NAMALWA (cell line): Measurements from ENCODE around the gene CHURC1.

Experiments used
- DNase-seq: peaks from one replicate; pipeline ENCODE4 v3.0.0-alpha.2; 2015; ENCODE audit warnings: low spot score

The CHURC1 gene

DNA sequence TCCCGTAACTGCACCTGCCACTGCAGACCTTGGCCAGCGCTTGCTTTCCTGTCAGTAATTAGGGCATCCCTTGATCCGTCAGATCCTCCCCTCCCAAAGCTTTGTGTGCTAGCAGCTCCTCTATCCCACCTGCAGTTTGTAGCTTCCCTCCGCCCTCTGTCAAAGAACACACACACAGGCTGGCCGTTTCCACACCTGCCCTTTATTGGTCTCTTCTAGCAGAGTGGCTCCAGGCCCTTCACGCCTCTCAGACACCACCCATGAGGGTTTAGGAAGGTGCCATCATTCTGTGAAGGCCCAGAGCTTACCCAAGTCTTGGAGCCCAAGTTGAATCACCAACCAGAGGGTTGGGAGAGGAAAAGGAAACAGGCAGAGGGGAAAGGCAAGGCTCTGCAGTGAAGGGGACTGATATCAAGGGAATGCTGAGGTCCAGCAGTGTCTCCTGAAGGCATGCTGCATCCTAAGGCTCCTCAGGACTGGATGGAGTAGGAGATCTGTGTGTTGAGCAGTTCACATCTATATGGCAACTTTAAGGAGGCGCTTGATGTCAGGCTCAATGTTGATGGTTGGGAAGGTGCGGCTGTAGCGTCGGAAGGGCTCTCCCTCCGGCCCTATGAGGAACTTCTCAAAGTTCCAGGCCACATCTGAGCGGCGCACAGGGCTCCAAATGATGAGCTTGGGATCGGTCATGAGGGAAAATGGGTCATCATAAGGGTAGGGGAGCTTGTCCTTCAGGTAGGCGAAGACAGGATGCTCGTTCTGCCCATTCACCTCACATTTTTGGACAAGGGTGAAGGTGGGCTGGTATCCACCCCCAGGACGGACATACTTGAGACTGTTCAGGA is 24.9 kb downstream of the CHURC1 start:
- no peak for DNase-seq

GRCh38 chr14:64939817-64940190 is 25.5 kb downstream of the CHURC1 start:
- no peak for DNase-seq

- no peak for DNase-seq
These were observed 26.2 kb downstream of the CHURC1 start for GRCh38 chr14:64940336-64940910.

DNA sequence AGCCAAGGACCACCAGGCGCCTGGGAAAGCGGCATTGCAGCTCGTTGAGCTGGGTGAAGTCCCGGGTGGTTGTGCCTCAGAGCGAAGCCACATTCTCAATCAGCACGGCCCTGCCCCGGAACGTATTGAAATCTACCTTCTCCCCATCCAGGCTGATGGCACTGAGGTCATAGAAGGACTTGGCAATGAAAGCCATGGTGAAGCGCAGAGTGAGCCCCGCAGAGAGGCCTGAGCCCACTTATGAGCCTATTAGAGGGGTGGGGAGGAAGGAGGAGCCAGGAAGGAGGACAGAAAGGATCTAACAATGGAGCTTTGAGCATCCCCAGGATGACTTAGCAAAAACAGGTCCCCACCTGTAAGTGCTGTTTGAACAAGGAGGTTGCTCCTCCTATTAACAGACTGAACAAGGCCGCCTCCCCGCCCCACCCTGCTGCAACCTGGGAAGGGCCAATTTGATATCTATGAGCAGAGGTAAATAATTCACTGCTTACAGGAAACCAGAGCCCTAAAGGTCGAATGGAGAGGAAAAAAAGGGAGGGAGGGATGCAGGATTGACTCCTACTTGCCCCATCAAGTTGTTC is 28.4 kb downstream of the CHURC1 start, which contains the start of gene GPX2:
Gene GPX2 (minus strand): TSS at position 215 of the 581 bp plus-strand sequence. CDS start 19 bp downstream, at position 196.
- DNase-seq, result no peak

DNA sequence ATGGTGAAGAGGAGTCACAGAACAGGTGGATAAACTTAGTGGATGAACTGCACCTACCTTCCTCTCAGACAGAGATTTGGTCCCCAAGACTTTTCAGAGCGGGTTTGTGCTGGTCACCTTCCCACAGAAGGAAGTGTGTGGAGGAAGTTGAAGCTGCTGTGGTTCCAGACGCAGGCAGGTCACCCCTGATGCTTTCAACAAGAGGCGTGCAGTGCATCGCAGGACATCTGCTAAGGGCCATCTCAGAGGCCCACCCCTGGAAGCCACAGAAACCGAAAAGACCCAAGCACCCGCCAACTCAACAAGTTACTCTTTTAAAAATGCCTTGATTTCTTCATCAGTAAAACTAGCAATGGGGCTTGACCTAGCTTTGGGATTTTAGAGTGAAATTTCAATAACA is 29.3 kb downstream of the CHURC1 start:
- no peak for DNase-seq

- DNase-seq, result no peak
These were observed 29.8 kb downstream of the CHURC1 start for GRCh38 chr14:64944041-64944440.

GRCh38 chr14:64944861-64945260 is 30.6 kb downstream of the CHURC1 start:
- no peak for DNase-seq

DNA sequence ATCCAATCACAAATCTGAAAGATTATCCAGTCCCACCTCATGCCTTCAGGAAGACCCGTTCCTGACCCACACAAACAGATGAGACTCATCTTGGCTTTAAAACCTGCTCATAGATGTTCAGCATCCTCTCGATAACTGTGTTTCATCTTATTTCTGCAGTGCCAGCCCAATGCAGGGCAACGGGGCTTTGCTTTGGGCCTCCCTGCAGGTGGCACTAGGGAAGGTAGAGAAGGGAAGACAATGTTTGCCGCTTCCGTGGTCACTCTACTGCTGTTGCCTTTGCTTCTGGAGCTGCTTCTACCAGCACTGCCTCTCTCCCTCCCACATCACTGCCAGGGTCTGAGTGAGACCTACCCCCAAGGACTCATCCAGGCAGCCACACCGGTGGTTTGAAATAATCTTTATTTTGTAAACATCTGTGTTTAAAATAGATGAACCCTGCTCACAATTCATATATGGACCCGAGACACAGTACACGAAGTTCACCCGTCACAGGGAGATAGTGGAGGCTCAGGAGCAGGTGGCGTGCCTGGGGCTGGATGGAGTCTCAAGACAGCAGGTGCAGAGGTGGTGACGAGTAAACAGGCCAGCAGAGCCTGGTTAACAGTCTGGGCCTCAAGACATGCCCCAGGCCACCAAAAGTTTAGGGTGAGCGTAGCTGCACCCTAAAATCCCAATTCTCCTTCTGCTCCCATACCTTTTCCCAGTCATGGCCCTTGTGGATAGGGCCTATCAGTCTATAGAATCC is 31.4 kb downstream of the CHURC1 start:
- no peak for DNase-seq

- DNase-seq, result no peak
These were observed 32.2 kb downstream of the CHURC1 start for GRCh38 chr14:64946310-64947045.

- no peak for DNase-seq
These were observed 33.7 kb downstream of the CHURC1 start for GRCh38 chr14:64947710-64948611.

- no peak for DNase-seq
These were observed 34.5 kb downstream of the CHURC1 start for GRCh38 chr14:64948612-64949210.

- no peak for DNase-seq
These were observed 36.6 kb downstream of the CHURC1 start for GRCh38 chr14:64950889-64951288.

- no peak for DNase-seq
These were observed 37.0 kb downstream of the CHURC1 start for GRCh38 chr14:64951291-64951690.

- no peak for DNase-seq
These were observed 37.5 kb downstream of the CHURC1 start for GRCh38 chr14:64951724-64952123.

DNA sequence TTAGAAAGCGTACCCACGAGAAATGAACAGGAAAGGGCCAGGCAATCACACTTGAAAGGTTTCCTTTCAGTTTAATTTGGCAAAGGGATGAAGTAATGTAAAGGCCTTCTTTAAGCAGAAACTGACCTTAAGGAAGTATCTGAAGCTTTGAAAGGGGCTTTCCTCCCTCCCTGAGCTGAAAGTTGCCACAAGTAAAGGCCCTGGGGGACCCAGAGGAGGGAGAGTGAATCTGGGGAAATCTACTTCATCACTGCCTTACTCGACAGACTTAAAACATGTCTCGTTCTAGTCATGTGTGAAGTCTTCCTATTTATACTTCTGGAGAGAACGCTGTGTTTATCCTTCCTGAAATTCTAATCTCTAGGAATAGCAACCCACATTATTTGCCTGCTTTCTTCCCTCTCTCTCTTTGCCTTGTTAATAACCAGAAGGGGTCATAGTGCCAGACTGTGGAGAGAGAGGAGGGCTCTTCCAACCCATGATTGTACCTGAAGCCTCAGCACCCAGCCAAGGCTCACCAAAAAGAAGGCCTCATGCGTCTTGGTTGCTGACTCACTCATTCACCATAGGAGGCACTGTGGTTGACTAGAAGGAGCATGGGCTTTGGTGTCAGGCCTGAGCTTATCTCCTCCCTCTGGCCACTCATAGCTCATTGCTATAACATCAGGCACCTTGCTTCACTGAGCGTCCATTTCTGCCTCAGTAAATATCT is 38.5 kb downstream of the CHURC1 start:
- peak; percentile 13 for DNase-seq

DNA sequence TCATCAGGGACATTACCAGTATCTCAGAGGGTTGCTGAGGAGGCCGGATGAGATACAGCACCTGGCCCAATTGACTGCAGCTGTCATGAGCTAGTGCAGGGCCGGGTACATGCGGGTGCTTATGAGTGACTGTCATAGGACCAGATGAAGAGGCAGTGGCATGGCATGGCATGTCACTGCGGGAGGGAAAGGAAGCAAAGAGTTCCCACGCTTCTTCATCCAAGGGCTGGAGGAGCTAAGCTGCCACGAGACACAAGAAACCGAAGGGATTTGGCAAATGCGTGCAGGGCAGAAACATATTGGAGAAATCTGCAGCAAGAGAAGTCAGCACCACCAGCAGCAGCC is 39.0 kb downstream of the CHURC1 start:
- no peak for DNase-seq

DNA sequence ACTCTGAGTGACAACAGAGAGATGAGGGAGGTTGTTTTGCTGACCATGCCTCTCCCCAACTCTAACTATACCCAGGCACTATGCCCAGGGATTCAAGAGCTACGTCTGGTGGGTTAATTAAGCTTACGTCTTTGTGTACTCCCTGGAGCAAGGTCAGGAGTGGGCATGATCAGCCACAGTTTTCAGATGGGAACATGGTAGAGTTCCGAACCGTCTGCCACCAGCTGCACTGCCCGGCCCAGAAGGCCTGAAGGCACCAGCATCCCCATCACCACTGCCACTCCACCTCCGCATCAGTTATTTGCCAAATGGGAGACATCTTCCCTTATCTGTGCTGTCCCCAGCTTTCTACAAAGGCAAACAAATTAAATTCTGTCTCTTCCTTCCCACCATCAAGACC is 39.4 kb downstream of the CHURC1 start:
- no peak for DNase-seq

DNA sequence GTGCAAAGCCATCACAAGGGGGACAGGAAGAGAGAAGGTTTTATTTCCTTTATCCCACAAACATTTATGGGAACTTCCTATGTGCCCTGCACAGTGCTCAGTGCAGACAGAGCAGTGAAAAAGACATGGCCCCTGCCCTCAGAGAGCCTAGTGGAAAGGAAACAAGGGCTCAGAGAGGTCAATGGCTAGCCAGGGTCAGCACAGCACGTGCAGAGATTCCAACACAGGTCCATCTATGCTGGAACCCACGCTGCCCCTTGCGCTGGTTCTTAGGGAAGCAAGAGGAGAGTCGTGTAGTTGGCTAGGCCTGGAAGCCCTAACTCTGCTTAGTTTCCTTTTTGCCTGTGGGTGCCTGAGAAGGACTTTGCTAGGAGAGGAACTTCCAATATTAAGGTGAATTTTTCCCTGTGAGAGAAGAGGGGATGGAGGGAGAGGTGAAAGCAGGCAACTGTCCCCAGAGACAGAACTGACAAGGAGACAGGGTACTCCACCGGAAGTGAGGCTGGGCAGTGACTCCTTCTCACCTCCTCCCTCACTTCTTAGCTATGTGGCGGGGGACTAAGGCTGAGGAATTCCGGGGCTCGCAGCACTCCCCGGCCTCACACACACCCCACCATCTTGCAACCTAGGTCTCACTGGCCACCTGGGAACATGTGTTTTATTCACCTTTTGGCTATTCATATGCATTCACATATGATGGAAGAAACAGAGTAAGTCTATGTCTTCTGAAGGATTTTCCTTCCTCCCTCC is 40.4 kb downstream of the CHURC1 start:
- DNase-seq, result no peak

GRCh38 chr14:64955297-64955696 is 41.0 kb downstream of the CHURC1 start:
- no peak for DNase-seq
